ENCODE measurements around the gene NVL. TPM values are rescaled to one million over a fixed set of nuclear protein-coding genes. Genes with fewer than 3 reads are reported as not detected.

The NVL gene
- total and polyA plus RNA-seq, 2 of the 8 experiments (the other 6 are each of a cell fraction or from before 2014, with no cell fraction given): 22.7 to 45.8 TPM

- Histone ChIP-seq H3K36me3 (ENCODE audit: control insufficient read depth in 2 of 4, insufficient read depth in 4 of 4, low read length in 3 of 4) (peaks cover 6 to 85% (median 34%) of the 10 kb centered on the region in 4 experiments), H3K23me2 (ENCODE audit: low read depth, low read length) (no peaks in the 10 kb centered on the region), H3K27ac (ENCODE audit: low read depth, low read length) (no peak overlapping the region), H3K79me2 (ENCODE audit: control insufficient read depth in 1 of 2, insufficient read depth in 2 of 2, low read length in 2 of 2) (peaks cover 0 to 21% of the 10 kb centered on the region in 2 experiments; a peak in 3 of 4 replicates), H3K56ac (replicated peaks; ENCODE audit: insufficient read length, low read depth, low read length) (no peak overlapping the region), H3K79me1 (ENCODE audit: low read depth, low read length) (peaks cover 2% of the 10 kb centered on the region), H4K91ac (replicated peaks; ENCODE audit: insufficient read length, low read length) (no peak overlapping the region), H2BK12ac (ENCODE audit: low read depth, low read length) (no peak overlapping the region), H3K27me3 (replicated peaks in 1 of 4; ENCODE audit: control insufficient read depth in 3 of 4, extremely low read depth in 1 of 4, insufficient read depth in 3 of 4, low read length in 3 of 4) (no peaks in the 10 kb centered on the region), H2AK5ac (ENCODE audit: low read depth, low read length) (no peak overlapping the region), H3K4me3 (ENCODE audit: extremely low read depth in 1 of 4, insufficient read depth in 2 of 4, low read depth in 3 of 4, low read length in 4 of 4) (no peak overlapping the region), H3K9ac (replicated peaks in 1 of 4; ENCODE audit: extremely low read depth in 1 of 4, low read depth in 3 of 4, low read length in 3 of 4) (no peak overlapping the region), H3K23ac (ENCODE audit: insufficient read length) (no peak overlapping the region), H4K5ac (ENCODE audit: insufficient read length, low read depth, low read length) (no peak overlapping the region), H3K18ac (ENCODE audit: extremely low read depth, low read length) (no peak overlapping the region), H3K9me3 (ENCODE audit: insufficient read depth in 2 of 2, low read depth in 1 of 2, low read length in 1 of 2) (no peaks in the 10 kb centered on the region), H2BK15ac (ENCODE audit: low read length) (no peak overlapping the region), H2BK120ac (replicated peaks; ENCODE audit: low read depth, low read length) (no peak overlapping the region), H2BK5ac (ENCODE audit: low read depth, low read length) (no peak overlapping the region), H3K4me1 (replicated peaks in 1 of 4; ENCODE audit: control insufficient read depth in 3 of 4, insufficient read depth in 4 of 4, low read length in 3 of 4) (no peaks in the 10 kb centered on the region), H4K20me1 (replicated peaks in 1 of 2; ENCODE audit: control insufficient read depth in 1 of 2, insufficient read depth in 2 of 2, low read length in 2 of 2) (peaks cover 0 to 3% of the 10 kb centered on the region in 2 experiments), H3K4me2 (ENCODE audit: insufficient read depth in 1 of 2, low read depth in 2 of 2, low read length in 2 of 2) (no peak overlapping the region), H3K4ac (replicated peaks; ENCODE audit: insufficient read length, low read depth, low read length) (no peak overlapping the region), H3K14ac (ENCODE audit: insufficient read length) (no peak overlapping the region), H4K8ac (ENCODE audit: extremely low read depth, insufficient read depth, low read length) (no peak overlapping the region), H2BK20ac (ENCODE audit: low read length) (no peak overlapping the region), H2AFZ (ENCODE audit: low read length) (no peak overlapping the region)
- ChIA-PET CTCF (ENCODE audit: partially characterized antibody) (interaction anchor here (0.6 kb wide), 1 partner anchor 318 kb away, joined by 3 read pairs; no protein-coding TSS in a partner anchor), POLR2A (ENCODE audit: partially characterized antibody) (interaction anchor here (0.9 kb wide), 1 partner anchor 9 kb away, joined by 4 read pairs; no protein-coding TSS in a partner anchor)
- FAIRE-seq: no peak
- 82% methylated on average over 5 of the region's 5 CpGs; no CpG with 5 or more reads in 1 of the 2 experiments for WGBS, 2 experiments (ENCODE audit: extremely low coverage in 1 of 2, insufficient coverage in 1 of 2, insufficient read length in 1 of 2, insufficient replicate concordance in 2 of 2, low coverage in 1 of 2, low lambda C conversion rate in 2 of 2, missing lambda C conversion rate in 1 of 2)
- DNase-seq (ENCODE audit: low read depth in 1 of 2, low spot score in 2 of 2): no peak
- TF ChIP-seq FOSL1 (IDR thresholded peaks at IDR 0.05; ENCODE audit: insufficient read depth, low read depth, low read length) (no peak), USF2 (IDR thresholded peaks at IDR 0.05; ENCODE audit: low read length) (no peak), EP300 (IDR thresholded peaks at IDR 0.05; ENCODE audit: borderline replicate concordance in 1 of 2, low read depth in 2 of 2, low read length in 2 of 2) (no peak), SP1 (IDR thresholded peaks at IDR 0.05; ENCODE audit: low read depth, low read length) (no peak), ZNF274 (IDR thresholded peaks at IDR 0.05; ENCODE audit: borderline replicate concordance, extremely low read depth, low read length) (no peak), SIX5 (IDR thresholded peaks at IDR 0.05; ENCODE audit: low read depth, low read length) (no peak), POLR2AphosphoS5 (IDR thresholded peaks at IDR 0.05; ENCODE audit: low read depth, low read length) (no peak), RBBP5 (IDR thresholded peaks at IDR 0.05; ENCODE audit: borderline replicate concordance, low read depth, low read length) (no peak), SP4 (IDR thresholded peaks at IDR 0.05; ENCODE audit: low read length) (no peak), CBX5 (IDR thresholded peaks at IDR 0.05; ENCODE audit: low read depth, low read length) (no peak), GTF2F1 (IDR thresholded peaks at IDR 0.05; ENCODE audit: borderline replicate concordance, low read depth, low read length) (no peak), HDAC2 (IDR thresholded peaks at IDR 0.05; ENCODE audit: borderline replicate concordance in 1 of 2, low read depth in 2 of 2, low read length in 2 of 2) (no peak), TCF12 (IDR thresholded peaks at IDR 0.05; ENCODE audit: low read depth, low read length) (no peak)
Observed at GRCh38 chr1:224368409-224368808, 38.4 kb upstream of the NVL start.

All from H1 (cell line).